GM23248 (cell line): ENCODE data around the gene OR13C8. TPM values are rescaled to one million over a fixed set of nuclear protein-coding genes. Genes with fewer than 3 reads are reported as not detected.

Experiments
- DNase-seq: peaks from one replicate; pipeline ENCODE4 v3.0.0-alpha.2; 2015
- H2AFZ ChIP-seq: fragments of 200-600 bp; sonication (generic); 2 replicates; pipeline ENCODE4 v1.6.1; 2016; ENCODE audit warnings: antibody characterized with exemption
- H3F3A ChIP-seq: fragments of 200-600 bp; sonication (generic); 2 replicates; pipeline ENCODE4 v1.6.1; 2016; ENCODE audit warnings: mild to moderate bottlenecking, antibody characterized with exemption, mixed run types; ENCODE audit not compliant: insufficient read depth
- H3K27ac ChIP-seq: fragments of 200-600 bp; sonication (generic); 2 replicates; pipeline ENCODE4 v1.5.1; 2016; ENCODE audit warnings: mild to moderate bottlenecking
- H3K27me3 ChIP-seq: fragments of 200-600 bp; sonication (generic); replicated peaks from 2 replicates; pipeline ENCODE4 v1.6.1; 2016; ENCODE audit warnings: mild to moderate bottlenecking; ENCODE audit not compliant: insufficient read depth
- H3K36me3 ChIP-seq: fragments of 200-600 bp; sonication (generic); 2 replicates; pipeline ENCODE4 v1.6.1; 2016; ENCODE audit warnings: low read depth, mild to moderate bottlenecking
- H3K4me1 ChIP-seq: fragments of 200-600 bp; sonication (generic); 2 replicates; pipeline ENCODE4 v1.6.1; 2016; ENCODE audit warnings: mild to moderate bottlenecking; ENCODE audit not compliant: insufficient read depth
- H3K4me2 ChIP-seq: fragments of 200-600 bp; sonication (generic); one replicate; pipeline ENCODE4 v1.6.1; 2016; ENCODE audit warnings: mild to moderate bottlenecking; ENCODE audit not compliant: unreplicated experiment
- H3K4me3 ChIP-seq: fragments of 200-600 bp; sonication (generic); 2 replicates; pipeline ENCODE4 v1.5.1; 2016; ENCODE audit warnings: mild to moderate bottlenecking
- H3K79me2 ChIP-seq: fragments of 200-600 bp; sonication (generic); 2 replicates; pipeline ENCODE4 v1.6.1; 2016; ENCODE audit warnings: mild to moderate bottlenecking; ENCODE audit not compliant: insufficient read depth
- H3K9ac ChIP-seq: fragments of 200-600 bp; sonication (generic); 2 replicates; pipeline ENCODE4 v1.6.1; 2016; ENCODE audit warnings: mild to moderate bottlenecking
- H3K9me2 ChIP-seq: fragments of 200-600 bp; sonication (generic); 2 replicates; pipeline ENCODE4 v1.6.1; 2016; ENCODE audit warnings: mixed run types, mild to moderate bottlenecking, moderate library complexity; ENCODE audit not compliant: insufficient read depth
- H3K9me3 ChIP-seq: fragments of 200-600 bp; sonication (generic); one replicate; pipeline ENCODE4 v1.6.1; 2017; ENCODE audit warnings: low read depth
- H4K20me1 ChIP-seq: fragments of 200-600 bp; sonication (generic); 2 replicates; pipeline ENCODE4 v1.6.0; 2016; ENCODE audit not compliant: insufficient read depth
- EZH2 ChIP-seq: fragments of 200-600 bp; sonication (generic); IDR thresholded peaks from 2 replicates; pipeline ENCODE4 v1.6.1; 2018; ENCODE audit warnings: antibody characterized with exemption, mild to moderate bottlenecking; ENCODE audit not compliant: insufficient read depth, poor library complexity, severe bottlenecking
- EZH2phosphoT487 ChIP-seq: fragments of 200-600 bp; sonication (generic); IDR thresholded peaks from 2 replicates; pipeline ENCODE4 v1.6.1; 2018; ENCODE audit warnings: antibody characterized with exemption, moderate library complexity, mild to moderate bottlenecking, low read depth; ENCODE audit not compliant: insufficient read depth
- WGBS, 2 experiments: methylation state at CpG; one replicate each; pipeline ENCODE4 v1.1.6; 2015 to 2017; ENCODE audit warnings: low lambda C conversion rate in 2 of 2, low coverage in 1 of 2; ENCODE audit errors: missing lambda C conversion rate in 2 of 2; 5-methylcytosine and 5-hydroxymethylcytosine counted together
- in situ Hi-C: fragments of 300-500 bp; cut with MboI; formaldehyde crosslinking; loops from 2 replicates; pipeline ENCODE4 v1.15.0; 2020
- polyA plus RNA-seq: library from polyadenylated mRNA; unstranded; fragments of >200 nt; fragmentation: Nextera tagmentation; extraction: Ambion mirVana; gene quantifications from 2 replicates; pipeline ENCODE4 v1.2.1, GENCODE V29; 2016
- total RNA-seq: library from RNA; depleted of rRNA; stranded (reverse); fragments of >200 nt; shearing (Covaris generic); gene quantifications from 2 replicates; pipeline ENCODE4 v1.2.3, GENCODE V29; 2014; rRNA removed

The OR13C8 gene
- total and polyA plus RNA-seq, 2 experiments from 2014 or later: not detected

DNA sequence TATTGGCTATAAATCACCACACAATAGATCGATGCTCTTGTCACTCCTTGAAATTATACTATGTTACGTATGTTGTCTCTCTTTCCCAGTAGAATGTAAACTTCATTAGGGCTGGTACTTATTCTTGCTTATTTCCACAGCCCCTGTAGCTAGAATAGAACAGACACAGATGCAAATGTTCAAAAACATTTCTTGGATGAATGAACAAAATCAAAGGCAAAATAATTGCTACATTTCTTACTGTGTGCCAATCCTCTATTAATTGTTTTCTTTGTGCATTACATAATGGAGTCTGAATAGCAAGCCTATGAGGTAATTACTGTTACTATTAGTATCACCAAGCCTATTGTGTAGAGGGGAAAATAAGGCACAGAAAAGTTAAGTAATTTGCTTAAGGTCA, 37.2 kb downstream of the OR13C8 start:
- Histone ChIP-seq H3K4me1 (no peaks in the 10 kb centered on the region), H3K79me2 (no peaks in the 10 kb centered on the region), H4K20me1 (no peaks in the 10 kb centered on the region), H3K9me3 (no peaks in the 10 kb centered on the region), H3F3A (no peaks in the 10 kb centered on the region), H3K36me3 (no peaks in the 10 kb centered on the region), H3K4me3 (no peak overlapping the region), H3K4me2 (no peak overlapping the region), H3K27me3 (no peaks in the 10 kb centered on the region), H3K27ac (no peak overlapping the region), H3K9me2 (no peaks in the 10 kb centered on the region), H3K9ac (no peak overlapping the region), H2AFZ (no peak overlapping the region)
- TF ChIP-seq EZH2 (no peak), EZH2phosphoT487 (no peak)
- in situ Hi-C loops: no loop called here
- 22 to 27% methylated on average over 2 of the region's 2 CpGs for WGBS, 2 experiments
- DNase-seq: peak; percentile 3

DNA sequence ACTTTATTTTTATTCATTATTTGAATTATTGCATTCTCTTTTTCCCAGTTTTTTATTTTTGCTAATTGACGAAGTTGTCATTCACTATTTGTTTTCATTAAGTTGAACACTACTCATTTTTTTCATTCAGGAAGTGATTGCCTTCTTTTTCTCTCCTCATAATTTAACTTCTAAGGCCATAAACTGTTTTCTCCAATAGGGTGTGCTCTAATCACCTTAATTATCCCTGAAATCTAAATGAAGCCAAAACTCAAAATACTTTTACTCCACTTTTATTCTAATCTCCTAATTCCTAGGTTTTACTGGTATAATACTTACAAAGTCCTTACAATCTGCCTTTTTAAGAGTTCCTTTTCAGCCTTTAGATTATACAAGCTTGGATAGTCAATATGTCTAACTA, 39.4 kb downstream of the OR13C8 start:
- Histone ChIP-seq H3K9ac (no peak overlapping the region), H2AFZ (no peak overlapping the region), H3K9me3 (no peaks in the 10 kb centered on the region), H3K9me2 (no peaks in the 10 kb centered on the region), H3K4me3 (no peak overlapping the region), H3K27me3 (no peaks in the 10 kb centered on the region), H3K4me1 (no peaks in the 10 kb centered on the region), H3K79me2 (no peaks in the 10 kb centered on the region), H3K4me2 (no peak overlapping the region), H4K20me1 (no peaks in the 10 kb centered on the region), H3F3A (no peaks in the 10 kb centered on the region), H3K36me3 (no peaks in the 10 kb centered on the region), H3K27ac (no peak overlapping the region)
- WGBS, 2 experiments: 4 to 15% methylated on average over 1 of the region's 1 CpG
- peak; percentile 19 for DNase-seq
- TF ChIP-seq EZH2phosphoT487 (no peak), EZH2 (no peak)
- in situ Hi-C loops: no loop called here

DNA sequence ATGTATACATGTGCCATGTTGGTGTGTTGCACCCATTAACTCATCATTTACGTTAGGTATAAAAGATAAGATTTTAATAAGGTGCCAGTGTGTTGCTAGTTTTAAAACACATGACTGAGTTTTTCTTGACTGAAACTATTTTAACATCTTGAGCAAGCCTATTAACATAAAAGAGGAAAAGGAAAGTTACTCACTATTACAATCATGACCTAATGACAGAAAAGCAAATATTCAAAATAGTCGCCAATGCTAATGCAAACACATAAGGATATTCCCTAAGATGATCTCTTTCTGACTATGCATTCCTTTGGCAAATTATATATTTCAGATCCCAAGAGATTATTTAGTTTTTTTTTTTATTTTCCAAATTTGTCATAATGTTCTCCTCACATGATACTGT, 42.2 kb downstream of the OR13C8 start:
- no peaks in the 10 kb centered on the region for H3K27me3 ChIP-seq
- DNase-seq: no peak
- in situ Hi-C loops: no loop called here
- no peak overlapping the region for H3K4me2 ChIP-seq
- no peak overlapping the region for H3K9ac ChIP-seq
- H2AFZ ChIP-seq: no peak overlapping the region
- H3K9me2 ChIP-seq: no peaks in the 10 kb centered on the region
- WGBS, 2 experiments: 82 to 88% methylated on average over 2 of the region's 2 CpGs
- no peaks in the 10 kb centered on the region for H3K9me3 ChIP-seq
- H3K36me3 ChIP-seq: no peaks in the 10 kb centered on the region
- no peaks in the 10 kb centered on the region for H3K79me2 ChIP-seq
- TF ChIP-seq EZH2phosphoT487 (no peak), EZH2 (no peak)
- no peak overlapping the region for H3K4me3 ChIP-seq
- no peaks in the 10 kb centered on the region for H4K20me1 ChIP-seq
- no peak overlapping the region for H3K27ac ChIP-seq
- H3F3A ChIP-seq: no peaks in the 10 kb centered on the region
- H3K4me1 ChIP-seq: no peaks in the 10 kb centered on the region

DNA sequence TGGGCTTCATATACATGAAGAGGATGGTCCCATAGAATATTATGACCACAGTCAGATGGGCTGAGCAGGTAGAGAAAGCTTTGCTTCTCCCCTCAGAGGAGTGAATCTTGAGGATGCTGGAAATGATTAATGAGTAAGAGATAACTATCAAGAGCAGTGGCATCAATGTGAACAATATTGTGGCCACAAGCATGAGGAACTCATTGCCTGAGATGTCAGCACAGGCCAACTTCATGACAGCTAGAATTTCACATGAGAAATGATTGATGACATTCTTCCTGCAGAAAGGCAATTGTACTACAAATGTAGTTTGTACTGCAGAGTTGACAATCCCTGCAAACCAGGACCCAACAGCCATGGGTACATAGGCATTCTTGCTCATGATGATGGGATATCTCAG, 48.5 kb downstream of the OR13C8 start:
- Histone ChIP-seq H3K9me3 (no peaks in the 10 kb centered on the region), H3K4me2 (no peak overlapping the region), H3K27me3 (no peaks in the 10 kb centered on the region), H3F3A (no peaks in the 10 kb centered on the region), H3K27ac (no peak overlapping the region), H2AFZ (no peak overlapping the region), H4K20me1 (no peaks in the 10 kb centered on the region), H3K9me2 (no peaks in the 10 kb centered on the region), H3K79me2 (no peaks in the 10 kb centered on the region), H3K4me3 (no peak overlapping the region), H3K36me3 (no peaks in the 10 kb centered on the region), H3K4me1 (no peaks in the 10 kb centered on the region), H3K9ac (no peak overlapping the region)
- no peak for DNase-seq
- TF ChIP-seq EZH2 (no peak), EZH2phosphoT487 (no peak)
- in situ Hi-C loops: no loop called here

DNA sequence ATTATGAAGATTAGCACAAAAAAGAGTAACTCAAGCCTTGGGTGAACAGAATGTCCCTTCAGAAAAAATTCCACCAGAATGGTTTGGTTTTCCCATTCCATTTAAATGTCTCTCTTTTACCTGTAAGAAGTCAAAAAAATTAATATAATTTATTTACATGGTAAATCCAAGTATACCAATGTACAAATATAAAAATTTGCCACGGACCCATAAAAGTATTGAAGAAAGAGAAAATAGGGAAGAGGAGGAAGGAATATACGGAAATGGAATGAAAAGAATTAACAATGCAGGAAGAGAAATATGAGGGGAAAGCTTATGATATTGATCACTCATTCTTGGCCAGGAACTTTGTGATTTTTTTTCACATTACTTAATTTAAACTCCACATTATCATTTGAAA, 49.1 kb downstream of the OR13C8 start, which contains the start of gene OR13C9:
Gene OR13C9 (minus strand): TSS at position 101 of the 400 bp plus-strand sequence. CDS start 0 bp downstream, at position 101.
- no peaks in the 10 kb centered on the region for H3K4me1 ChIP-seq
- no peaks in the 10 kb centered on the region for H3F3A ChIP-seq
- no peaks in the 10 kb centered on the region for H4K20me1 ChIP-seq
- H3K27me3 ChIP-seq: no peaks in the 10 kb centered on the region
- DNase-seq: no peak
- no peak within 1 kb of the TSS for H2AFZ ChIP-seq
- 38 to 59% methylated on average over 2 of the region's 2 CpGs for WGBS, 2 experiments
- TF ChIP-seq EZH2phosphoT487 (no peak), EZH2 (no peak)
- H3K9me3 ChIP-seq: no peaks in the 10 kb centered on the region
- H3K36me3 ChIP-seq: no peaks in the 10 kb centered on the region
- no peak within 1 kb of the TSS for H3K4me3 ChIP-seq
- no peak within 1 kb of the TSS for H3K9ac ChIP-seq
- H3K27ac ChIP-seq: no peak within 1 kb of the TSS
- no peak within 1 kb of the TSS for H3K4me2 ChIP-seq
- no peaks in the 10 kb centered on the region for H3K9me2 ChIP-seq
- no peaks in the 10 kb centered on the region for H3K79me2 ChIP-seq
- in situ Hi-C loops: no loop called here

Other genes starting within 250 kb of the OR13C8 start
- not detected in 2 replicates for gene OR13F1, start 64.9 kb upstream of the OR13C8 start, total RNA-seq
- not detected in 2 replicates for gene OR13F1, start 64.9 kb upstream of the OR13C8 start, polyA plus RNA-seq
- gene OR13C4, start 42.0 kb upstream of the OR13C8 start, total RNA-seq: not detected in 2 replicates
- gene OR13C4, start 42.0 kb upstream of the OR13C8 start, polyA plus RNA-seq: not detected in 2 replicates
- not detected in 2 replicates for gene OR13C3, start 32.3 kb upstream of the OR13C8 start, total RNA-seq
- not detected in 2 replicates for gene OR13C3, start 32.3 kb upstream of the OR13C8 start, polyA plus RNA-seq
- not detected in 2 replicates for gene OR13C5, start 30.2 kb downstream of the OR13C8 start, total RNA-seq
- gene OR13C5, start 30.2 kb downstream of the OR13C8 start, polyA plus RNA-seq: not detected in 2 replicates
- gene OR13C2, start 36.5 kb downstream of the OR13C8 start, total RNA-seq: not detected in 2 replicates
- not detected in 2 replicates for gene OR13C2, start 36.5 kb downstream of the OR13C8 start, polyA plus RNA-seq
- not detected in 2 replicates for gene OR13C9, start 49.0 kb downstream of the OR13C8 start, total RNA-seq
- gene OR13C9, start 49.0 kb downstream of the OR13C8 start, polyA plus RNA-seq: not detected in 2 replicates
- gene OR13D1, start 125.3 kb downstream of the OR13C8 start, total RNA-seq: not detected in 2 replicates
- gene OR13D1, start 125.3 kb downstream of the OR13C8 start, polyA plus RNA-seq: not detected in 2 replicates
- 52.6 and 55.3 TPM in 2 replicates for gene NIPSNAP3A, start 178.5 kb downstream of the OR13C8 start, total RNA-seq
- 64.2 and 66.2 TPM in 2 replicates for gene NIPSNAP3A, start 178.5 kb downstream of the OR13C8 start, polyA plus RNA-seq
- 0.54 and 5.9 TPM in 2 replicates for gene NIPSNAP3B, start 195.0 kb downstream of the OR13C8 start, total RNA-seq
- 1.6 and 2.1 TPM in 2 replicates for gene NIPSNAP3B, start 195.0 kb downstream of the OR13C8 start, polyA plus RNA-seq